ENCODE measurements around the gene ZC3H12C.

ZC3H12C gene

GRCh38 chr11:110156503-110156902 is 63.3 kb downstream of the ZC3H12C start:
- no peak for DNase-seq

DNA sequence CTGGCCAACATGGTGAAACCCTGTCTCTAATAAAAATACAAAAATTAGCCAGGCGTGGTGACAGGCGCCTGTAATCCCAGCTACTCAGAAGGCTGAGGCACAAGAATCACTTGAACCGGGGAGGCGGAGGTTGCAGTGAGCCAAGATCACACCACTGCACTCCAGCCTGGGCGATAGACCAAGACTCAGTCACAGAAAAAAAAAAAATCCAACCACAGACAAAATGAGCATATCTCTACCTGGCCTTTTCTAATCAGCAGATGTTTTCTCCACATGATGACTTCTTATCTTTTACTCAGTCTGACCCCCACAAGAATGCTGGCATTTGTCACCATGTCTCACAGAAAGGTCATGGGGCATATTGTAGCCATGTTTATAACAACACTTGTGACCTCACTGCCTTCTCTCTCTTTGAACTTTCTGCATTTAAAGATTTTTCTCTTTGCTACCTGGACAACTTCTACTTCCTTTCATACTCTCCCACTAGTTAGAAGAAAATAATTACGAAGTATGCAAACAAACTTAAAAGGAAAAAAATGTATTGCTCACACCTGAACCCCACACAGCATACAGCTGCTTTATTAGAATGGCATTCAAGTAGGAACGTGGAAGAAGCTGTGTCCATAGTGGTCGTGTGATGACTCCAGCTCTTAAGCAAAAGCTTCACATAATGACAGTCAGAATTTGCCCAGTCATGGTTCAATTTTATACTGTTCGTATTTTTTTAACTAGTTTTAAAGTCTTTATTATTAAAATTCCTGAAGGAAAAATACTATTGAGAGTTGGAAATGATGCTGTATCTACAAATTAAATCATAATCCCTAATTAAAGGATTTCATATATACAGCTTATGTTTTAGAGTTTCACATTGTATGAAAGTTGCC is 65.4 kb downstream of the ZC3H12C start:
- no peak for DNase-seq

- DNase-seq: no peak
These were observed 66.3 kb downstream of the ZC3H12C start for GRCh38 chr11:110159476-110159875.

GRCh38 chr11:110160016-110160415 is 66.8 kb downstream of the ZC3H12C start:
- DNase-seq: no peak

DNA sequence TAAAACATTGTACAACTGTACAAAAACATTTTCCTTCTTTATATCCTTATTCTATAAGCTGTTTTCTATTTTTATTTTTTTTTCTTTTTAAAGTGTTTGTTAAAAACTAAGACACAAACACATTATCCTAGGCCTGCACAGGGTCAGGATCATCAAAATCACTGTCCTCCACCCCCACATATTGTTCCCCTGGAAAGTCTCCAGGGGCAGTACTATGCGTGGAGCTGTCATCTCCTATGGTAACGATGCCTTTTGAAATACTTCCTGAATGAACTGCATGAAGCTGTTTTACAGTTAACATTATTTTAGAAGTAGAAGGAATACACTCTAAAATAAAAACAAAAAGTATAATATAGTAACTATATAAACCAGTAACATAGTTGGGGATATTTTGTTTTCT is 67.2 kb downstream of the ZC3H12C start:
- DNase-seq: no peak

GRCh38 chr11:110161061-110161460 is 67.9 kb downstream of the ZC3H12C start:
- DNase-seq: no peak

GRCh38 chr11:110162216-110162615 is 69.0 kb downstream of the ZC3H12C start:
- no peak for DNase-seq

DNA sequence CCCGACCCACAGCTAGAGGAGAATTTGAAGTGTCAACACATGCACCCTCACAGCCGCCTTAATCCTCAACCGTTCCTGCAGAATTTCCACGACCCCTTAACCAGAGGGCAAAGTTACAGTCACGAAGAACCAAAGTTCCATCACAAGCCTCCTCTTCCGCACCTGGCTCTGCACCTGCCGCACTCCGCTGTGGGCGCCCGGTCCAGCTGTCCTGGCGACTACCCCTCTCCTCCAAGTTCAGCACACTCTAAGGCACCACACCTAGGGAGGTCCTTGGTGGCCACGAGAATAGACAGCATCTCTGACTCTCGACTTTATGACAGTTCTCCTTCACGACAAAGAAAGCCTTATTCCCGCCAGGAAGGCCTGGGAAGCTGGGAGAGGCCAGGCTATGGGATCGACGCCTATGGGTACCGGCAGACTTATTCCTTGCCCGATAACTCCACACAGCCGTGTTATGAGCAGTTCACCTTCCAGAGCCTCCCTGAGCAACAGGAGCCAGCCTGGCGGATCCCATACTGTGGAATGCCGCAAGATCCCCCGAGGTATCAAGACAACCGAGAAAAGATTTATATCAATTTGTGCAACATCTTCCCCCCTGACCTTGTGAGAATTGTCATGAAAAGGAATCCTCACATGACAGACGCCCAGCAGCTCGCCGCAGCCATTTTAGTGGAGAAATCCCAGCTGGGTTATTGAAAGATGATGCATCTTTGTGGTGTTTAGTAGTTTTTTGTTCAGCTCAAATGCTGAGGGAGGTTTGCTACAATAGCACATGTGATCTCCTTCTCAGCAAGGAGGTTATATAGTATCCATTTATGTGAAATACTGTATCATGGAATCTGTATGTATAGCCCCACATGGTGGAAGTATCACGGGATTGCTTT is 72.1 kb downstream of the ZC3H12C start:
- no peak for DNase-seq

GRCh38 chr11:110168033-110168803 is 75.0 kb downstream of the ZC3H12C start:
- DNase-seq: no peak

GRCh38 chr11:110169738-110170137 is 76.5 kb downstream of the ZC3H12C start:
- DNase-seq: no peak

DNA sequence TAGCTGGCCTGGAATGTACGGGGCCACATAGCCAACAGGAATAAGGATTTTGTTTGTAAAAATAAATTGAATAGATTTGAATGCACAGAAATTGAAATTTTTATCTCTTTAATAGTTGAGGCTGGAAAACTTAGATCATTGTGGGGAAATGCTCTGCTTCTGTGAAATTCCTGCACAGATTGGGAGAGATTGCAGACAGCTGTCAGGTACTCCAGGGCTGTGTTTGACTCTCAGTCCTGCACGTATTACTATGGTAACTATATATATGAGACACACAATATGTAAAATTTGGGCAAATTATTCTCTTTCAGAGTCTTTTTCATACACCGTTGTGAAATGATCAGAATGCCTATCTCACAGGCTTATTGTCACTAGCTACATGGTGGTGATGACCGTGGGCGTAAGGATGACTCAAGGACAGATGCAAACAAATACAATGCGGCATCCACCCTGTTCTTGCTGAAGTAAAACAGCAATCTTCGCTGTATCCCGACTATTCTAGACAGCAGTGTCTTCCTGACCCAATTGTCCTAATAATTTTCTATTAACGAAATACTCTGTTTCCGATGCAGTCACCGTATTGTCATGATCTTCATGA is 79.4 kb downstream of the ZC3H12C start:
- no peak for DNase-seq

- DNase-seq: peak; percentile 66
These were observed 80.8 kb downstream of the ZC3H12C start for GRCh38 chr11:110173811-110174644.

- no peak for DNase-seq
These were observed 81.6 kb downstream of the ZC3H12C start for GRCh38 chr11:110174645-110175310.

DNA sequence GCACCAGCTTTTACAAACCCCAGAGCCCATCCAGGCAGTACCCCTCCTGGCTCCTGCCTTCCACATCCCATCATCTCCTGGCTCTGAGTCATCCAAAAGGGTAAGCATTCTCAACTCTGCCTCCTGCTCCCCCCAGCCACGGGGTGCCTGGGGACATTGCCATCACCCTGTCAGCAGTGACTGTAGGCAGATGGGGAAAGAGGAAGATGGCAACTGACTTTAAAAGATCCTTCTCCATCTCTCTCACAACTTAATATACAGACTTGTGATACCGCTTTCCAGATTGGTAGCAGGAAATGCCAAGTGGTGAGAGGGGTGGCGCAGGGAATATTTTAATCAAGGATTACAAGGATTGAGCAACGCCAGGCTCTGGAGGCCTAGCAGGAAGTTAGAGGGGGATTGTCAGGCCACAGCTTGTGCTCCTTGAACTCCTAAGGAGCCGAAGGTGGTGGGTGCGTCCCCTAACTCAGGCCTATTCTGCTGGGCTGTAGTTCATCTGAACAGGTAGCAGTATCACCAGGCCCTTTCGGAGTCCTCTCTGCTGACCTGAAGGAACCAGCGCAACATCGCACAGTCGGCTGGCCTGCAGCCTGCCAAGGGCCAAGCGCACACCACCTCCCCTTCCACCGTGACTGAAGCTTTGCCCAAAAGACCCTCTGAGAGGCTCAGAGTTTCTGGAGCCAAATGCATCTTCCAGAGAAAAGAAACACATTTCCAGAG is 83.3 kb downstream of the ZC3H12C start:
- no peak for DNase-seq

- DNase-seq: no peak
These were observed 83.9 kb downstream of the ZC3H12C start for GRCh38 chr11:110177086-110177456.

GRCh38 chr11:110179064-110179463 is 85.9 kb downstream of the ZC3H12C start:
- no peak for DNase-seq

DNA sequence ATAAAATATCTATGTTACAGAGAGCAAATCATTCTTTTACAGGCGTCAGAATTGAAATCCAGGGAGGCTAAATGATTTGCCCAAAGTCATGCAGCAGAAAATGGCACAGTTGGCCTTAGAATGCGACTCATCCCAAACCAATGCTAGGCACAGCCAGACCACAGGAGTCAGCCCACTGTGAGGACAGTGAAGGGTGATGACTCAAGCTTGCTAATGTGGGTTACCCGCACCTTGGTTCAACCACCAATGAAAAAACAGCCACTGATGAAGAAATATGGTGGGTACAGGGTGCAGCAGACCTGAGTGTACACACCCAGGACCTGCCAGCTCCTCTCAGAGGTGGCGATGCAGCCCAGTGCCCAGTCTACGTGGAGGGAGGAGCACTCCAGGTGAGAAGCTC is 89.7 kb downstream of the ZC3H12C start:
- DNase-seq: peak; percentile 43

DNA sequence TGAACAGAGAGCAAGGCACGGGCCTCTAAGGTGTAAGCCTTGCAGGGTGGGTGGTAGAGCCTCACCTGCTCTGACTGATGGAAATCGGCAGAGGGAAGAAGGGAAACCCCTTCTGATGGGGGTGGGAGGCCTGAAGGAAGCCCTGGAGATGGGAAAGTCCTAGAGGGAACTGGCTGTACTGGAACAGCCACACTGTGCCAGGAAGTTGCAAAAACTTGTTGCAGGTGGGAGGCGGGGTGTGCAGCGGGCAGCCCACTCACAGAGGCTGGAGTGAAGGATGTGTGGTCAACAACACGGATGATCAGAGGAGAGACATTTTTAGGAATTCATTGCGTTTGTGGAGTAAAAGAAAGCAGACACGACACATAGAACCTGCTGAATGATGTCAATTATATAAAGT is 91.3 kb downstream of the ZC3H12C start:
- DNase-seq: no peak

DNA sequence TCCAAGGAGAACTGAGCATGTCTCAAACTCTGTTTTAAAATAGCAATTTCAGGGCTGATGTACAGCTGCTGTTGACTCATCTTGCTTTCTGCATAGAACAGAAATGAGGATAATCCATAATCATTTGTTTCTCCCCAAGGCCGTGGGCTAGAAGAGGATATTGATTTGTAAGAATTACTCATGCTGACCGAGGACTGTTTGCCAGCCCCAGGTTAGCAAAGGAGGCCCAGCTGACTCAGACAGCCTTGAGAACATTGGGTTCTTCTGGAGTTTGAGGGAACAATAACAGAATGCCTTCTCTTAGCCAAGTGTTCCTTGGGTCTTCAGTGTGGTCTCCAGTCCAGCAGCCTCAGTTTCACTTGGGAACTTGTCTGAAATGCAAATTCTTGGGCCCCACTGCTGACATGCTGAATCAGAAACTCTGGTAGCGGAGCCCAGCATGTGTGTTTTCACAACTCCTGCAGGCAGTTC is 92.0 kb downstream of the ZC3H12C start:
- DNase-seq: no peak

DNA sequence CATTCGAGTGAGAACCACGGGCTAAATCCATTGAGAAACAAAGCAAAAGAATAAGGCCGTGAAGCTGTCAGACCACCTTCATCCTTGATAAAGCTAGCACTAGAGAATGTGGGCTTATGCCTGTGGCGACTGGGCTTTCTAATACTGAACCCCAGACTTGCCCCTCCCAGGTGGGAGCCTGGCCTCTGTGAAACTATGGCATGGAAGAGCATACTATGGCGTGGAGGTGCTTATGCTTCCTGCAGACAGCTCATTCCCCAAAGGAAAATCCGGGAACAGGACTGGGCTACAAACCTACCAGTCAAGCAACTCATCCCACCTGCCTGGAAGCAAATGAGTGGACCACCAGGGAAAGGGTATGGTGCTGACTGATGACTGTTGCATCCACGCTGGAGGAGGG is 92.4 kb downstream of the ZC3H12C start:
- DNase-seq: no peak

Measured in activated CD4-positive, alpha-beta T cell treated with anti-CD3 and anti-CD28 coated beads, Interleukin-10, Interleukin-2, amounts not matched to agents 100 ng/mL and 50 ng/mL, durations not matched to agents 16 hours and 8 hours (primary cell).